ENCODE data around the gene ST7.
"Not testable (repeated sequence)": the region's sequence is repeated elsewhere in the genome, so short reads cannot be mapped to it uniquely, and the experiment has no call there.

Gene ST7

DNA sequence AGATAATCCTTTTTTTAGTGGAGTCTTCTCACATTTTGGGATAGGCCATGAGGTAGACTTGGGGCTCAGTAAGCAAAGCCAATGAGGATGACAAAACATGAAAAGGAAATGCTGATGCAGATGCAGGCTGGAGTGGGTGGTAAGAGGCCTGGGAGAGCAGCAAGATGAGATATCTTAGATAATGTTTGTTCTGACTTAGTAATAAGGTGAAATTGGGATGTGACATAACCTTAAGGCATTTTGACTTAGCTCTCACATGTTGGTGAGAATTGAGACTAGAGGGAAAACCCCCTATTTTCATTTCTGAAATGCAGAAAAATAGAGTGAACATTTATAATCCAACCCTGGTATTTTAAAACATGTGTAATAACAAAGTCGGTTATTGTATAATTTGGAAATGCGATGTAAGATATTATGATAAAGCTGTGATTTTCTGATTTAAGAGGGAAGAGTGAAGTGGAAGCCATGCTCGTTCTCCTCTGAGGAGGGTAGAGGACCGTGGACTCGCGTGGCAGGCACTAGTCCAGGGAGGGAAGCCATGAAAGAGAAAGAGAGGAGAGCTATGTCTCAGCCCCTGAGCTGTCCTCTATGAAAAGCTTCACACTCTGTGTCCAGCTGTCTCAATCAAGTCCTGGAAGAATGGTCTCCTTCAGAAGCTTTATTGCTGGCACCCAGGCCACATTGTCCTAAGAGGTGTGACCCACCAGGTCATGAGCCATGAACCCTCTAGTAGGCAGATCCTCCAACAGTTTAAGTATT lies 57.3 kb downstream of the ST7 start:
- DNase-seq = peak; percentile 83

DNA sequence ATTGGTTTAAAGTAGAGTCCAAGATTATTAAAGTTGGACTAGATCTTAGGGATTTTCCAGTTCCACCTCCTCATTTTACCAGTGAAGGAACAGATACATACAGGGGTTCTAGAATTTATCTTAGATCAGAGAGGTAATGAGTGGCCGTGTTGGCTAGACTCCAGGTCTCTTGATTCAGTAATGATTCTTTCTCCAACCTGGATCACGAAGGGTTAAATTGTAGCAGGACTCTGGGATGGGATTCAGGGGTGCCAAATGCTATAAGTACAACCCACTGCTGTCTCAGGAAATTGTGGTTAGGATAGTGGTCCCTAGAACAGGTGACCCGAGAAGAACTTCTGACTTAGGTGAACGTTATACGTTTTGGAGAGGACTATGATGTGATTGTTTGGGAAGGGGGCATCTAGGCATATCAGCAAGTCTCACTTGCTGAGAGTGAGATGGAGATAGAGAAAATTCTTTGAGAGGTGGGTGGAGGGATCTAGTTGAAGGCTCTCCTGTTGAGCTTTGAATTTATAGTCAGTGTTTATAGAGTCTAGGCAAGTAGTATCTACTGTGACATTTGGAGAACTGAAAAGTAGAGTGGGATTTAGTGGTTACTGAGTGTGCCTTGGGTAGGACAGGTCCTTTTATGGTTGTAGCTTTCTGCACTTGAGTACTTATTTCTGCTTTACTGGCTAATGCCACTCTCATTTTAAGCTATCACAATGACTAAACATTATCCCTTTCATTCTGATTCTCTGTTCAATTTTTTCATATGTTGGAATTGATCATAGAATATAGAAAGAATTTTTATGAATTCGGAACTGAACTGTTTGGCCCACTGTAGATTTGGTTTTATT lies 58.3 kb downstream of the ST7 start:
- peak; percentile 83 for DNase-seq

DNA sequence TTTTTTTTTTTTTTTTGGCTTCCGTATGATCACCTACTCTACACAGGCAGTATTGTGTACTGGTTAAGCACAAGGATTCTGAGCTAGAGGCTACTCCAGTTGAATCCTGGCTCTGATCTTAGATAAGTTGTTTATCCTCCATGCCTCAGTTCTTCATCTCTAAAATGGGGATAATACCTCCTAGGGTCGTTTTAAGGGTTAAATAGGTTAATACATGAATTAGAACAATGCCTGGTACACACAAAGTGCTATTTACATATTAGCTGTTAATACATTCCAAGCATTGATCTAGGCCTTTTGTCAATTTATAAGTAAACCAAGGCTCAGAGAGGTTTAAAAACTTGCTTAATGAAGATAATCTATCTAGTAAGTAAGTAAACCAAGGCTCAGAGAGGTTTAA lies 59.0 kb downstream of the ST7 start:
- no peak for DNase-seq

DNA sequence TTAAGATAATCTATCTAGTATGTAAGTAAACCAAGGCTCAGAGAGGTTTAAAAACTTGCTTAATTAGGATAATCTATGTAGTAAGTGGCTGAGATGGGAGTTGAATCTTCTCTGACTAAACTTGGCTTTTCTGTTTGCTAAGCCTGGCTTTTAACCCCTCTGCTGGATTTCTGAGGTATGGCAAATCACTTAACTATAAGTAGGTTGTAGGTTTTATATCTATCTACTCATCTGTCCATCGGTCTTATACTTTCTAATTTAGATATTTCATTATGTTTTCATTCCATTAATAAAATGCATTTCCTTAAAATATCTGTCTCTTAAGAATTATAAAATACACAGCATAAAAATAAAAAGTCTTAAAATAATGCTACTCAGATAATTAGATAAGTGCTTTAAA lies 59.4 kb downstream of the ST7 start:
- DNase-seq = peak; percentile 68

DNA sequence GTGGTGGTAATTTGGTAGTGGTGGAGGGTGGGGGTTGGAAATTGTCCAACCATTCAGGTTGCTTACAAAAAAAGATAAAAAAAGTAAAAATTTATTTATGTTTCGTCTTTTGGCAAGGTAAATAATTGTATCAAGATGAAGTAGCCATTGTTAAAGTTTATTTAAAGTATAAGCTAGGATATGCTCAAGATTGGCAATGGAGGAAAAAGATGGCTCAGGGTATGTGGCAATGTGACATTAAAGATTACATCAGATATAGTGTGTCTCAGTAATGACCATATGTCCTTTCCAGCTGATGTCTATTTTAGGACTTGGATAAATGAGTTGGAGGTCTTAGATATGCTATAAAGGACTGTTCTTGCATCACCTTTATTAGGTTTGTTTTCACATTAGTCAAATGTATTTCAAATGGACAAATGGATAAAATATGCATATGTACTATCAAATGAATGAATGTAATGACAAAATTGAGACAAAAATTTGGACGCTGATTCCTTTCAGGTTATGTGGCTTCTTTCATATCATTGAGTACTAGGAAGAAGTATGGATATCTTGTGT lies 60.9 kb downstream of the ST7 start:
- peak; percentile 61 for DNase-seq

DNA sequence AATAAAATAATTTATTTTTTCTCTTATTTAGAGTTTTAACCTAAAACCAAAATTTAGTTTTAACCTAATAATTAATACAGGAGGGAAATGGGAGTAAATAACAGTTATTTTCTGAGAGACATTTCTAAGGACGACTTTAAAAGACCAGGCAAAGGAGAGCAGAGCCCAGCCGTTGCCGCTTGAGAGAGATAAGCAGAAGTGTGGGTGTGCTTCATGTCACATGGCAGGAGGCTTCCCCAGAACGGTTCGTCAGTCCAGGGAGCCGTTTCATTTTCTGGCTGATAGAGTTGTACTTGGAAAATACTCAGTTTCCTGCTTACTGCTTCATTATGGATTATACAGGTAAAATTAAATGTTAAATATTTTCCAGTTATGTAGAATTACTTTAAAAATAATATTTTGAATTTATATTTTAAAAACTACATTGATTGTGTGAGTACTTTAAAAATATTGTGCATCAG lies 61.4 kb downstream of the ST7 start:
- DNase-seq = peak; percentile 84

DNA sequence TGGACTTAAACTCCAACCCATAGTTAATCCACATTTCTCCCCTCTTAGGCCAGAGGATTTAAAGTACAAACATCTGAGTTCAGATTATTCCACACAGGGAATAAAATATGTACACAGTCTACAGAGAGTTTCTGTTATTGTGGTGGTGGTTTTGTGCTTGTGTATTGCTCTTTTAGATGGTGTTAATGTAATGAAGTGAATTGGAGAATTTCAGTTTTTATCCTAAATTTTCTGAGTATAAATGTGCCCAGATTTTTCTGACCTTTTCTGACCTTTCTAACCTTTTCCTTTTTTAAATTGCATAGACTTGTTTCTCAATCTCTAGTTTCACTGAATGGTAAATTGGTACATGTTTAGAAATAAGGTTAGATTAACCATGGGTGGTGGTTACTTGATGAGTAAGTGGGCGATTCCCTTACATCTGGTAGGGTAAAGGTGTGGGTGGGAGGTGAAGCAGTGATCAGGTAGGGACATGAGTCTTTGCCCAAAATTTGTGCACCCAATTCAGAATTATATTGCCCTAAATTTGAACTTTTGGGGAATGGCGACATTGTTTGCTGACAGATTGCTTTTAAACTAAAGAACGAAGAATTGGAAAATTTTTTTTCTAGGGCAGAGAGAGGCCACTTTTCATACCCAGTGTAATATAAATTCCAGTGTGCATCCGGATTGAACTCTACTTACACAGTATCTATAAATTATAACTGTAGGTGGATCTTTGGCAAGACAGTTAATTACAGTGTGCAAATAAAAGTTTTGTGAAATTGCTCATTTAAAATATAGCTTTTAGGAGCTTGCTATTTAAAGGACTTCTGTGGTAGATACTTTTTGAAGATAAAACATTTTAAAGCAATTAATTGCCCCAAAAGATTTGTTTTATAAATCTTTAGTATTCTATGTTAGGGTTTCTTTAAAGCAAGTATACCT lies 62.2 kb downstream of the ST7 start:
- peak; percentile 41 for DNase-seq

DNA sequence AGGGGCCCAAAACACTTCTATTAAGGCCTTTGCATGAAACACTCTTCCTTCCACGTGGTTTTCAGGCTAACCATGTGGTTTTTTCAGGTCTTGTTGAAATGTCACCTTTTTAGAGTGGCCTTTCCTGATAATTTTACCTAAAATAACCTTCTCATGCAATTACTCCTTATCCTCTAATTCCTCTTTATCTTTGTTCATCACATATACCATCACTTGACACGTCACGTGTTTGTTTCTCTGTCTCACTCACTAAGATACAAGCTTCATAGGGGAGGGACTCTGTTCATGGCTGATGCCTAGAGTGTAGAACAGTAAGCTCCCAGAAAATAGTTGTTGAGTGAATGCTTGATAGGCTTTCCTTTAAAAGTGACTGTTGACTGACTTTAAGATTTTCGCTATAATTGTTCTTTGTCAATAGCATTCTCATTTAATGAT lies 63.7 kb downstream of the ST7 start:
- no peak for DNase-seq

DNA sequence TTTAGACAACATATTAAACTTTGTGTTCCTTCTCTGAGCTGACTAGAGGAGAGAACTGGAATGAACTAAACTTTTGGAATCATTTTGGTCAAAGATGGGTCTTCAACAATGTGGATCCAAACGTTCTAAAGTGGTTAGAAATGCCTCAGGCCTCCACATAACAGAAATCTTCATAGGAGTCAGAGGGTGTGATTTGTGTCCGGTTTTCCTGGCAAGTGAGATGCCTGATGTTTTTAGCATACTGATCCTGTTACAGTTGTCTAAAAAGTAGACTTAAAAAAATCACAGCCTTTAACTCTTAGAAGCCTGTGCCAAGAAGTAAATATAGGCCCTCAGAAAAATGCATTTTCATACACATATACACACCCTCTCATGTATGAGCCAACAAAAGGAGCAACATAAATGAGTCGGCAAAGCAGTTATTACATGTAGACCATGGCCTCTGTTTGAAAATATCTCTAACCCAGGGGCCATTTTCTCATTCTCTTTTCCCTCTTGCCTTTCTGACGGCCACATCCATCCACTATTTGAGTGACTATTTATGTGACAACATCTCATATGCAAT lies 64.5 kb downstream of the ST7 start:
- DNase-seq = no peak

DNA sequence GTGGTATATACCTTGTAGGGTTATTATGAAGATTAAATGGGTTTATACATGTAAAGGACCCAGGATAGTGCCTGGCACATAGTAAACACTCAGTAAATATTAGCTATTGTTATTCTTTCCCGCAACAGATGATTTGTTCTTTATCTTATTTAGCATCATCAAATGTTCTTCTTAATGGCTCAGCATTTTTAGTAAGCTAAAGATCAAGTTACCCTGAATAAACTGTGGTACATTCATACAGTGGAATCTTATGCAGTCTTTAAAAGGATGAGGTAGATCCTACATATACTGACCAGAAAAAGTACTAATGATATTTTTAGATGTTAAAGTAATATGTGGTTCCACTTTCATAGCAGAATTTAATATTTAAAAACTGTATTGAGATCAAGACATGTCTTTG lies 65.4 kb downstream of the ST7 start:
- DNase-seq = no peak

DNA sequence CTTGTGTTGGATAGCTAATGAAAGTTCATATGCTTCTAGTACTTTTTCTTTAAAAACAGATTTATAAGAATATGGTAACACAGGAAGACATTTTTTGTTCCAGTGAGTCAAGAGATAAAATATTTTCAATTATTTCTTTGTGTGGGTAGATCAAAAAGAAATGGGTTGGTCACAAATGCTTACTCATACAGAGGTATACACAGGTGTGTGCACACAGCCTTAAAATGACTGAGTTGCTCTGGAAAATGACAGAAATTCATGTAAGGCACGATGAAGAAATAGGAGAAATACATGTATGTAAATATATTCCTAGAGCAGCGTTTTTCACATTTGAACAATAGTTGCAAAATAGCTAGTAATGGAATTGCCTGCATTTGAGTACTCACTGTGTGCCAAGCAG lies 66.0 kb downstream of the ST7 start:
- no peak for DNase-seq

DNA sequence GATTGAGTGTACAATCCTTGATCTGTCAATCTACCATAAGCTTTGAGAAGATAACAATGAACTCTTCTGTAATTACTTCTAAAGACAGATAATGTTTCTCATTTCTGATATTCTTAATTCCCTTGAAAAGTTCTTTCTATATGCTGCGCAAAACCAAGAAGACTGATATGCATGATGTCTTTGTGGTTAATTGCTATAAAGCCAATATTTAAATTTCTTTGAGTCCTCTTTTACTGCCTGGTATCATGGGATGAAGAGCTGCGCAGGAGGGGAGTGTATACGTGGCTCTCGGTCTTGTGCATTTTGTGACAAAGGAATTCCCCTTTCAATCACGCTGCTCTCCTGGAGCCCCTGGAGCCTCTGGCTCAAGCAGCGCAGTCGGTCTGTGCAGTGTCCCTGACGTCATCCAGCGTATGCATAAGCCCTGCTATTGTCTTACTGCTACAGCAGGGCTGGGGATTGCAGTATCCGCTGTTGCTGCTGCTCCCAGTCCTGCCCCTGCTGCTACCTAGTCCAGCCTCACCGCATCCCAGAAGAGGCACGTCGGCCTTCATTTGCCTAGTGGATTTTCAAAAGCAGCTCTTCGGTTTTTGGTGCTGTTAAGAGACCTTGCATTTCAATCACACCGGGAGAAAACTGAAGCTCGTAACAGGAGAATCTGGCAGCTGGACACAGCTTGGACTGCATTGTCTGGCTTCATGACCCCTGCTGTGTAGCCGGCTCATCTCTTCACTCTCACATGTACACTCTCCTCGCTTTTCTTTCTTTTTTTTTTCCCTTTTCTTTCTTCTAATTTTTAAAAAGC lies 66.7 kb downstream of the ST7 start:
- no peak for DNase-seq

DNA sequence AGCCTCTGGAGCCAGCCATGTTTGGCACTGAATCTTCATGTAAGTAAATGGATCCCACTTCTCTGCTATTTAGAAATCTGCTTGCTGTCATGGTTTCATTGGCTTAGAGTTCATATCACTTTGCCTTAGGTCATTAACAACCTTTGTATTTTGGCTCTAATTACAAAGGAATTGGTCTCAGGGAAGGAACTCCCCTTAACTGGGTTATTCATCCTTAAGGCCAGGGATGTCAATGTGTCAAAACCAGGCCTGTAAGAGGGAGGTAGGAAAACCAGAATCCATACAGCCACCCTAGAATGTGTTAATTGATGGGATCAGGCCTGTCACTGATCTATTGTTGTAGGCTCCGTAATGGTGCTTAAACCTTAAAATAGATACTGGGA lies 67.3 kb downstream of the ST7 start:
- DNase-seq = no peak

DNA sequence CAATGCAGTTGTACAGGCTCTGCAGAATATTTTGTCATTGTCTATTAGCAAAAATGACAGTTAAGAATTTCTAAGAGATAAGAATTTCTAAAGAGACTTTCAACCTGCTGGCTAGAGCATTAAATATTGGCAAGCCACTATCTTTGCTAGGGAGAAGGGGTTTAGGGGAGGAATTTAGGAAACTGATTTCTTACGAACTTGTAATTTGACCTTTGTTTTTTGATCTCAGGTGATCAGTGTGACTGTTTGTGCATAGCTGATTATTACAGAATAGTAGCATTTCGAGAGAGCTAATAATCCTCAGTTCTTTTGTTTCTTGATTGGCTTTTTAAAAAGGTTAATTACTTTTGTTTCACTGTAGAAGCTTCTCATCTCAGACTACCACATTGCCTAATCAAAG lies 68.1 kb downstream of the ST7 start:
- no peak for DNase-seq

DNA sequence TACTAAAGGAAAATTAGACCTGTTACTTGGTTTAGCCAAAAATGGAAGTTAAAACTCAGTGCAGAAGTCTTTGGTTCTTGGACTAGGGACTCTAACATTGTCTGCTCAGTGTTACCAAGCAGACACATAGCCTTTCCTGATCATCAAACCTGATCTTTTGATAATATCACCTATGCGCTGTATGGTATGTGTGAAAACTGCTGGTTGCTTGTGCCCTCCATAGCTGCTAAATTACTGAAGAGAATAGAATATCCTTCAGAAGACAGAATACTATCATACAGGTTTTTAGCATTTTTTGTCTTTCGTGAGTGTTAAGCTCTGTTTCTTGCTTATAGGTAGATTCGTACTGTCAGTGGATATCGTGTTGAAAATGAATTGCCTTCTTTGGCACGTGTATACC lies 68.7 kb downstream of the ST7 start:
- no peak for DNase-seq

DNA sequence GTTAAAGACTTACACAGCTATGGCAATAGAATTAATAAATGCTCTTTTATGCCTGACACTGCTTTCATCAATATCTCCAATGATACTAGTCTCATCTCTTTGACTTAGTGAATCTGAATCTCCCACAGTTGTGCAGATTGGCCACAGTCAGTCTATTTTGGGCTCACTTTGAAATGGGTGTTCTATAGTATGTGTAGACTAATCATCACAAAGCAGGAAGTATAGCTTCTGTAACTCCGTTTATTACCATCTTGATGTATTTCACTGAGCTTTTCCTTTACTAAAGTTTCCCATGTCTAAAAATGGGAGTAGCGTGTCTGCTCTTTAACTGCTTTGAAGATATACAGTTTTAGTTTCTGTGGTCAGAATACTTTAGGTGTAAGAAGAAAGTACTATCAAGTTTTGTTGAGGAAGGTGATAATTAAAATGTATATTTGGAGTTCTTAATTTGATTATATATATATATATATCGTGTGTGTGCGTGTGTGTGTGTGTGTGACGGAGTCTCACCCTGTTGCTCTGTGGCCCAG lies 70.1 kb downstream of the ST7 start:
- no peak for DNase-seq

DNA sequence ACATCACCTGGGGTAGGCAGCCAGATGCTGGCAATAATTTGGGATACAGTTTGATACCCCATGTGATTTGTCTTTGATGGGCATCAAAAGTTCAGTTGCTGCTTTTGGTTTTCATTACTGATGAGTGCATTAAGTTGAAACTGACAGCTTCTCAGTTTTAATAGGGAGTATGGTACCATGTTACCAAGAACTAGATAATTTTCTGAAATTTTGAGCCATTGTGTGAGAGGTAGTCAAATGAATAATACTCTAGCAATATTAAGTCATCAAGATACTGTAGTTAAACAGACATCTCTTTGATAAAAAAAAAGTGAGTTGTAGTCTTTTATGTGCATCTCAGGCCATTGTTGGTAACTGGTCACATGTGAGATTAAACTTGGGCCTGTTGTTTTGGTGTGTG lies 71.5 kb downstream of the ST7 start:
- DNase-seq = no peak

DNA sequence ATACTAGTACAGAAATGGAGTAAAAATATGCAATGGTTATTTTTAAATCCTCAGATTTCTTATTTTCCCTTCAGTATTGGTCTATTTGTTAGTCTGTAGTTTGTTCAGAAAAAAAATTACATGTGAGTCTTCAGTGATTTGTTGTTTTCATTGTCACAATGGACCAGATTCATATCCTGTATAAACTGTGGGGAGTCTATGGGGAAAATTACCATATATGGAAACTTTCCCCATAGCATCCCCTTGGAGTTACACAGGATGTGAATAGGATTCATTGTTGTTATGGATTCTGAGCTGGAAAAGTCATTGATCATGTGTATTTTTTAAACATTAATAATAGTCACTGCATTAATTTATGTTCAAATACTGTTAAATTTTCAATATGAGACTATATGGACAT lies 72.6 kb downstream of the ST7 start:
- no peak for DNase-seq

DNA sequence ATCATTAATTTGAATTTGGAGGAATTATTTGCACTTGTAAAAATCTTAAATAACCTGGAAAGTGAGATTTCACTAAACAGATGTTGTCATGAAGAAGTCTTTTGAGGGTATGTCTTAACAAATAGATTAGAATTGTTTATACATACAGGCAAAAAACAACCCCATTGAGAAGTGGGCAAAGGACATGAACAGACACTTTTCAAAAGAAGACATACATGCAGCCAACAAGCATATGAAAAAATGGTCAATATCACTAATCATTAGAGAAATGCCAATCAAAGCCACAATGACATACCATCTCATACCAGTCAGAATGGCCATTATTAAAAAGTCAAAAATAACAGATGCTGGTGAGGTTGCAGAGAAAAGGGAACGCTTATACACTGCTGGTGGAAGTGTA lies 77.0 kb downstream of the ST7 start:
- DNase-seq = not testable (repeated sequence)

DNA sequence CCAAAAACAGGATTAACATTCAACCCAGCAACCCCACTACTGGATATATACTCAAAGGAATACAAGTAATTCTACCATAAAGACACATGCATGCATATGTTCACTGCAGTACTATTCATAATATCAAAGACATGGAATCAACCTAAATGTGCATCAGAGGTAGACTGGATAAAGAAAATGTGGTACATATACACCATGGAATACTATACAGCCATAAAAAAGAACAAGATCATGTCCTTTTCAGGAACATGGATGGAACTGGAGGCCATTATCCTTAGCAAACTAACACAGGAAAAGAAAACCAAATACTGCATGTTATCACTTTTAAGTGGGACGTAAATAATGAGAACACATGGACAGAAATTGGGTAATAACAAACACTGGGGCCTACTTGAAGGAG lies 77.5 kb downstream of the ST7 start:
- DNase-seq = not testable (repeated sequence)

DNA sequence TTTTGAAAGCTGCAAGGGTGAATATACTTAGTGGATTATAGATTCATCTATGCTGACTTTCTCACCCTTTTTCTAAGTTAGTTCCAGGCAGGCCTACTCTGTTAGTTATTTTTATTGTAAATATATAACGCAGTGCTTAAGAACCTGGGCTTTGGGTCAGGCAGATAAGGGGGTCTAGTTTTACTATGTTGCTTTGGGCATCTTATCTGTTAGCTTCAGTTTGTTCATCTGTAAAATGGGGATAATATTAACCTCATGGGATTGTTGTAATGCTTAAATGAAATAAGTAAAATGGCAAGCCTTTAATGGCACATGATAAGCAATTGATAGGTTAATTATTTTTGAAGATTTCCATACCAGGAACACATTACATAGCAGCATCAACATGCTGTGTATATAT lies 79.5 kb downstream of the ST7 start:
- DNase-seq = no peak

Data from inflammatory macrophage treated with lipopolysaccharide for 4 hours (primary cell).